ENCODE measurements around the gene ADAM33.
A peak's percentile ranks its signal among the peaks of the same experiment; 100 is the strongest.

ADAM33 gene

DNA sequence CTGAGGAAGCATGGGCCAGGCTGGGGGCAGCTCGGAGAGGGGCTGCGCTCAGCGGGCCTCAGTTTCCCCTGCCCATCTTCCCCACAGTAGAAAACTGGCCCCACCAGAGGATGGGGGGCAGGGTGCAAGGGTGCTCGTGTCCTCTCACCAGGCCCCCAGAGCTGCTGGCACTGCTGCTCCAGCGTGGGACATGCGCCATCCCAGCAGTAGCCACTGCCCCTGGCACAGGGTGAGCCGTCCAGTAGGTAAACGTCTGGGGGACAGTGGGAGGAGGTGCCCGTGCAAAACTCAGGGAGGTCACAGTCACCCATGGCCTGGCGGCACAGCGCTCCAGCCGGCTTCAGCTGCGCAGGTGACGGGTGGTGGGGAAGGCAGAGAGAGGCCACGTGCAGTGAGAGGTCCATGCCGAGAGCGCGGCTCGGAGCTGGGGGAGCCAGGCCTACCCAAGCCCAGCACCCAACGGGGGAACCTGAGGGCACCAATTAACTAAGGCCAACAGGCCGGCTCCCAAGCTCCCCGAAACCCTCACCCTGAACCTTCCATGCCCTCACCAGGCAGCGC is 9.7 kb downstream of the ADAM33 start:
- no peak overlapping the region for H3K27ac ChIP-seq (ENCODE audit: low read length)
- peaks cover 5% of the 10 kb centered on the region for H3K27me3 ChIP-seq (ENCODE audit: low read depth, low read length)
- peaks cover under 1 to 9% of the 10 kb centered on the region in 2 donors for H3K4me1 ChIP-seq (ENCODE audit: control insufficient read depth in 1 of 2, insufficient read depth in 2 of 2, low read length in 2 of 2)
- H3K9me3 ChIP-seq (ENCODE audit: control insufficient read depth in 1 of 2, low read length in 2 of 2): no peaks in the 10 kb centered on the region
- H3K36me3 ChIP-seq (ENCODE audit: control insufficient read depth in 1 of 2, insufficient read depth in 2 of 2, low read length in 2 of 2): peaks cover 0 to 28% of the 10 kb centered on the region in 2 donors
- H3K4me3 ChIP-seq (ENCODE audit: low read depth in 1 of 2, low read length in 2 of 2): no peak overlapping the region

DNA sequence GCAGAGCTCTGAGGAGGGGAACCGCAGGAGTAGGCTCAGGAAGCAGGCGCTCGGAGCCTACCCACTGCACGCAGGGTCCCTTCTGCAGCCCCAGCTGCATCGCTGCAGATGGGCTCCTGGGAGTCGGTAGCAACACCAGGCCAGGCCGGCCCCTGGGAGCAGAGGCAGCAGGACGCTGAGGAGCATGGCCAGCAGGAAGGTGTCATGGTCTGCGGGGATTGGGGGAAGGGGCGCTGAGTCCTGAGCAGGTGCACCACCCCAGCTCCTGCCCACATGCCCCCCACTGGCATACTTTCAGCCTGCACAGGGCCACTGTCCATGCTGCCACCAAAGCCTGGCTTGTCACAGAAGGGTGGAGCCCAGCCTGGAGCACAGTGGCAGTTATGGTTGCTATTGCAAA is 10.9 kb downstream of the ADAM33 start:
- H3K27me3 ChIP-seq (ENCODE audit: low read depth, low read length): peaks cover 5% of the 10 kb centered on the region

DNA sequence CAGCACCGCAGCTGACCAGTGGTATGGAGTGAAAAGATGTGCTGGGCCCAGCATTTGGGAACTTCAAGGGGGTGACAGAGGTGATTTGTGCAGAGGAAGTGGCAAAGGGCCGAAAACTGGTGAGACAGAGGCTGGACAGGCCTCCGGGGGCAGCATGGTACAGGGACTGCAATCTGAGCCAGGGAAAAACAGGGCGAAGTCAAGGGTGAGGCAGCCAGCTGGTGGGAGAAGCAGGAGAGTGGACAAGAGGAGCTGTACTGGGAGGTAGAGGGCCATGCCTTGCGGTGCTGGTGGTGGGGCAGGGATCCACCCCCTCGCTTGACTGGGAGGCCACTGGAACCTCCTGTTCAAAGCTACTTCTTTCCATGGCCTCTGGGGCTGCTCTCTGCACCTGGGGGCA is 11.3 kb downstream of the ADAM33 start:
- Histone ChIP-seq H3K36me3 (ENCODE audit: control insufficient read depth in 1 of 2, insufficient read depth in 2 of 2, low read length in 2 of 2) (peaks cover 0 to 28% of the 10 kb centered on the region in 2 donors), H3K27me3 (ENCODE audit: low read depth, low read length) (peaks cover 5% of the 10 kb centered on the region), H3K4me1 (ENCODE audit: control insufficient read depth in 1 of 2, insufficient read depth in 2 of 2, low read length in 2 of 2) (peaks cover 0 to 10% of the 10 kb centered on the region in 2 donors), H3K4me3 (ENCODE audit: low read depth in 1 of 2, low read length in 2 of 2) (no peak overlapping the region), H3K9me3 (ENCODE audit: control insufficient read depth in 1 of 2, low read length in 2 of 2) (no peaks in the 10 kb centered on the region), H3K27ac (ENCODE audit: low read length) (no peak overlapping the region)

More for the DNA sequence above, 10.9 kb downstream of the ADAM33 start:
- no peak overlapping the region for H3K27ac ChIP-seq (ENCODE audit: low read length)
- H3K36me3 ChIP-seq (ENCODE audit: control insufficient read depth in 1 of 2, insufficient read depth in 2 of 2, low read length in 2 of 2): peaks cover 0 to 28% of the 10 kb centered on the region in 2 donors
- H3K4me1 ChIP-seq (ENCODE audit: control insufficient read depth in 1 of 2, insufficient read depth in 2 of 2, low read length in 2 of 2): peaks cover 0 to 10% of the 10 kb centered on the region in 2 donors
- no peak overlapping the region for H3K4me3 ChIP-seq (ENCODE audit: low read depth in 1 of 2, low read length in 2 of 2)
- H3K9me3 ChIP-seq (ENCODE audit: control insufficient read depth in 1 of 2, low read length in 2 of 2): no peaks in the 10 kb centered on the region

DNA sequence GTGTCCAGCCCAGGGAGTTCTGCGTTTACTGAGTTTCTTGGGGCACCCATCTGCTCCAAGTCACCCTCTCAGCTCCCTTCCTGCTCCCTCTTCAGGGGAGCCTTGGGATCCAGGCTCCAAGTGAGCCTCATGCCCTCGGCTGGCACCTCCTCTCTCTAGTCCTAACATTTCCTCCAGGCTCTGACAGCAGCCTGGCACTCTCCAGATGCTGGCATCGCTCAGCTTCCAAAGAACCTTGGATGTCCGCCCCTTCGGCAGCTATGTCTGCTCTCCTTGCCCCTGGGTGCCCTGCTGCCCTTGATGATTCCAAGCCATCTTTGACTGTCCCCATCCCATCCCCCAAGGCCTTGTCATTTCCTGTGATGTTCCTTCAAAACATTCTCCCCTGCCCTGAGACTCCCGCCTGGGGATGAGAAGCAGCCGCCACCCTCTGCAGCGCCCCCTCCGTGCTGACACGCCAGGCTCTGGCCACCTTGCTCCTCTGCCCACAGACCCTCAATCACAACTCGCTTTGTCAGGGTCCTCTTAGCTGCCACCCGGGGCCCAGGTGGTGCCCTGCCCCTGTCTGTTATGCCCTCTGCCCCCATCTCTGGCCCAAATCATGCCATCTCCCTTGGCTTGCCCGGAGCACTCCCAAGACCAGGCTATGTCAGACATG is 12.0 kb downstream of the ADAM33 start:
- peaks cover 5% of the 10 kb centered on the region for H3K27me3 ChIP-seq (ENCODE audit: low read depth, low read length)
- H3K27ac ChIP-seq (ENCODE audit: low read length): no peak overlapping the region
- H3K9me3 ChIP-seq (ENCODE audit: control insufficient read depth in 1 of 2, low read length in 2 of 2): no peaks in the 10 kb centered on the region
- H3K4me1 ChIP-seq (ENCODE audit: control insufficient read depth in 1 of 2, insufficient read depth in 2 of 2, low read length in 2 of 2): peaks cover 0 to 10% of the 10 kb centered on the region in 2 donors
- no peak overlapping the region for H3K4me3 ChIP-seq (ENCODE audit: low read depth in 1 of 2, low read length in 2 of 2)
- H3K36me3 ChIP-seq (ENCODE audit: control insufficient read depth in 1 of 2, insufficient read depth in 2 of 2, low read length in 2 of 2): peaks cover 0 to 26% of the 10 kb centered on the region in 2 donors

DNA sequence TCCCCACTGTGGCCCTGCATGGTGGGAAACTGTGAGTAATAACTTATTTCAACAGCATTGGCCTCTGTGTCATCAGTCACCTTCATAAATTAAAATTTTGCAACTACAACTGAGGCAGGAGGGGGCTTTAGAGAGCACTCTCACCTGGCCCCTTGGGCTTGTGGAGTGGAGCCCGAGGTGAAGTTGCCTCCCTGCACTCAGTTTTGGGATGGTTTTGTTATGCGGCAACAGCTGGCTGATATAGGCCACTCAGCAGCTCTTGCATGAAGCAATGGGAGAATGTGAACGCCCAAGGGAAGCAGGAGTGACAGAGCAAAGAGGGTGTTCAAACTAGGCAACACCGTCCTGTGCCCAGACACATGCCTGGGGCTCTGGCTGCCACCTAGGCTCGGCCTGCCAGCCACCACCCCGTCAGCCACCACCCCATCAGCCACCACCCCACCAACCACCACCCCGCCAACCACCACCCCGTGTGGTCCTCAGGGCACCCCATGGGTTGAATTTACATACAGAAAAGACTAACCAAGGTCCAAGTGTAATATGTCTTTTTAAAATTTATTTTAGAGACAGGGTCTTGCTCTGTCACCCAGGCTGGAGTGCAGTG is 14.3 kb downstream of the ADAM33 start:
- Histone ChIP-seq H3K36me3 (ENCODE audit: control insufficient read depth in 1 of 2, insufficient read depth in 2 of 2, low read length in 2 of 2) (peaks cover 0 to 14% of the 10 kb centered on the region in 2 donors), H3K4me1 (ENCODE audit: control insufficient read depth in 1 of 2, insufficient read depth in 2 of 2, low read length in 2 of 2) (peaks cover 0 to 7% of the 10 kb centered on the region in 2 donors), H3K27me3 (ENCODE audit: low read depth, low read length) (peaks cover 5% of the 10 kb centered on the region), H3K9me3 (ENCODE audit: control insufficient read depth in 1 of 2, low read length in 2 of 2) (no peaks in the 10 kb centered on the region), H3K27ac (ENCODE audit: low read length) (no peak overlapping the region), H3K4me3 (ENCODE audit: low read depth in 1 of 2, low read length in 2 of 2) (no peak overlapping the region)

DNA sequence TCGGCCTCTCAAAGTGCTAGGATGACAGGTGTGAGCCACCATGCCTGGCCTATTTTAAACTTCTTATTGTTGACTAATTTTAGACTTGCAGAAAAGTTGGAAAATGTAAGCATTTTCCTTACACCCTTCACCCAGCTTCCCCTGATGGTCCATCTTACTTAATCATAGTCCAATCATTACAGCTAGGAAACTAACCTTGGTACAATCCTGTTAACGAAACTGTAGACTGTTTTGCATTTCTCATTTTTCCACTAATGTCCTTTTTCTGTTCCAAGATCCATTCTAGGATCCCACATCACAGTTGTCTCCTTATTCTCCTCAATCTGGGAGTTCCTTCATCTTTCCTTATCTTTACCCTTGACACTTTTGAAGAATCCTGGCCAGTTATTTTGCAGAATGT is 18.0 kb downstream of the ADAM33 start:
- peaks cover 17% of the 10 kb centered on the region for H3K27me3 ChIP-seq (ENCODE audit: low read depth, low read length)
- H3K27ac ChIP-seq (ENCODE audit: low read length): no peak overlapping the region
- H3K4me1 ChIP-seq (ENCODE audit: control insufficient read depth in 1 of 2, insufficient read depth in 2 of 2, low read length in 2 of 2): peaks cover 0 to 16% of the 10 kb centered on the region in 2 donors
- no peak overlapping the region for H3K4me3 ChIP-seq (ENCODE audit: low read depth in 1 of 2, low read length in 2 of 2)
- H3K9me3 ChIP-seq (ENCODE audit: control insufficient read depth in 1 of 2, low read length in 2 of 2): no peaks in the 10 kb centered on the region
- peaks cover 0 to 5% of the 10 kb centered on the region in 2 donors for H3K36me3 ChIP-seq (ENCODE audit: control insufficient read depth in 1 of 2, insufficient read depth in 2 of 2, low read length in 2 of 2)

DNA sequence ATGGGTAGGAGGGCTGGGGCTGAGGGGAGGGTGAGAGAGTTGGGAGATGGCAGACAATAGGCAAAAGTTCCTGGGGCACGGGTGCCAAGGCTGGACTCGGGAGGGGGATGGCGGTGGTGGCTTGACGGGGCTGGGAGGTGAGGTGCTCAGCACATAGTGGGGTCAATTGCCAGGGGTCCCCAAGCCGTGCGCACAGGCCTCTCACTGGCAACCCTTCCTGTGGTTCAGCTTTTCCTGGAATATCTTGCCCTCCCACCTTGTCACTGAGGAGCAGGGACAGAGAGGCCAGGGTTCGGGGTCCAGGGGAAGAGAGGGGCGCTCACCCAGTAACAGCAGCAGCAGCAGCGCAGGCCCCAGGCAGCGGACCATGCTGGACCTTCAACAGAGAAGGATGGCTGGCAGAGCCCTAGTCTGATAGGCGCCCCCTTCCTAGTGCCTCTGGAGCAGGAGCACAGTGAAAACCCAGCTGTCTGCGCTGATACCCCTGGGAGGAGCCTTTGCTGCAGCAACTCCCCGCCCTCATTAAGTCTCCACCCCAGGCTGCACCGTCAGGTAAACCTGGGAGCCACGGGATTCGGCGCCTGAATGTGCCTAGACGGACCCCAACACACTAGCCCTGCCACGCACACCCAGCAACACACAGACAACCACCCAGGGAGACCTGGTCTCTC is 18.6 kb downstream of the ADAM33 start, which contains the start of gene GFRA4:
TSS of gene GFRA4 (minus strand) at position 369 of the 671 bp plus-strand sequence. CDS start at position 369, 0 bp downstream.
- H3K4me1 ChIP-seq (ENCODE audit: control insufficient read depth in 1 of 2, insufficient read depth in 2 of 2, low read length in 2 of 2): peaks cover 0 to 16% of the 10 kb centered on the region in 2 donors
- H3K9me3 ChIP-seq (ENCODE audit: control insufficient read depth in 1 of 2, low read length in 2 of 2): no peaks in the 10 kb centered on the region
- no peak within 1 kb of the TSS for H3K4me3 ChIP-seq (ENCODE audit: low read depth in 1 of 2, low read length in 2 of 2)
- H3K36me3 ChIP-seq (ENCODE audit: control insufficient read depth in 1 of 2, insufficient read depth in 2 of 2, low read length in 2 of 2): no peaks in the 10 kb centered on the region
- peaks cover 17% of the 10 kb centered on the region for H3K27me3 ChIP-seq (ENCODE audit: low read depth, low read length)
- H3K27ac ChIP-seq (ENCODE audit: low read length): no peak within 1 kb of the TSS

DNA sequence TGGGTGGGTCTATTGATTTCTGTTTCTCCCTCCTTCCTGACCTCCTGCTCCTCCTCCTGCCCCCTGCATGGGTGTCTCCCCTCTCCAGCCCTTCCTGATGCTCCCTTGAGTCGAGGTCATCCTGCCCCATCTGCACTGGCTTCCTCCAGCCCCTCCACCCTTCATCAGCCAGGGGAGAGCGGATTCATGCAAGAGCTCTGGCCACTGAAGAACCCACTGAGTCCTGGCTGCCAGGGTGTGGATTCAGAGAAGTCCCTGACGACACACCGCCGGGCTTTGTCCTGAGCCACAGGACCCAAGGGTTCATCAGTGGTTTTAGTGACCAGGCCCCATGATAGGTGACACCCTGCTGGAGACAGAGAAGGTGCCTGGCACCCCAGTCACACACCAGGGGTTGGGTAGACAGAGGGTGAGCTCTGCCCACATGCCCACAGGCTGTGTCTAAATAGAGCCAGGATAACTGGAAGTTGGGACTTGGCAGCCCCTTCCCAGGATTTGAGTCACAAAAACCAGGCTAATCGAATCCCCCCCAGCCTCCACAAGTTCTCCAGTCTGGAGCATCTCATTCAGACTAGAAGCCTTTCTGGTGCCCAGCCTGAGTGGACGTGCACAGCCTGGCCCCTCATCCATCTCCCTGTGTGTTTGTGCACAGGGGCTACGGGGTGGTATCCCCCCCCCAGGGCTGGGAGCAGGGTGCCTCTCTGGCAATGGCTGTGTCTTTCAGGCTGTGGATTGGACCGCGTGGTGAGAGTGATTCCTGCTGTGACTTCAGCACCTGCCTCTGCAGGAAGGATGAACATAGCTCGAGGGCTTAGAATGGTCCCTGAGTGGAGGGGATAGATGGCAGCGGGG is 19.8 kb downstream of the ADAM33 start:
- H3K4me3 ChIP-seq (ENCODE audit: low read depth in 1 of 2, low read length in 2 of 2): no peak overlapping the region
- peaks cover 17% of the 10 kb centered on the region for H3K27me3 ChIP-seq (ENCODE audit: low read depth, low read length)
- no peak overlapping the region for H3K27ac ChIP-seq (ENCODE audit: low read length)
- H3K36me3 ChIP-seq (ENCODE audit: control insufficient read depth in 1 of 2, insufficient read depth in 2 of 2, low read length in 2 of 2): no peaks in the 10 kb centered on the region
- H3K9me3 ChIP-seq (ENCODE audit: control insufficient read depth in 1 of 2, low read length in 2 of 2): no peaks in the 10 kb centered on the region
- peaks cover 0 to 16% of the 10 kb centered on the region in 2 donors for H3K4me1 ChIP-seq (ENCODE audit: control insufficient read depth in 1 of 2, insufficient read depth in 2 of 2, low read length in 2 of 2)

DNA sequence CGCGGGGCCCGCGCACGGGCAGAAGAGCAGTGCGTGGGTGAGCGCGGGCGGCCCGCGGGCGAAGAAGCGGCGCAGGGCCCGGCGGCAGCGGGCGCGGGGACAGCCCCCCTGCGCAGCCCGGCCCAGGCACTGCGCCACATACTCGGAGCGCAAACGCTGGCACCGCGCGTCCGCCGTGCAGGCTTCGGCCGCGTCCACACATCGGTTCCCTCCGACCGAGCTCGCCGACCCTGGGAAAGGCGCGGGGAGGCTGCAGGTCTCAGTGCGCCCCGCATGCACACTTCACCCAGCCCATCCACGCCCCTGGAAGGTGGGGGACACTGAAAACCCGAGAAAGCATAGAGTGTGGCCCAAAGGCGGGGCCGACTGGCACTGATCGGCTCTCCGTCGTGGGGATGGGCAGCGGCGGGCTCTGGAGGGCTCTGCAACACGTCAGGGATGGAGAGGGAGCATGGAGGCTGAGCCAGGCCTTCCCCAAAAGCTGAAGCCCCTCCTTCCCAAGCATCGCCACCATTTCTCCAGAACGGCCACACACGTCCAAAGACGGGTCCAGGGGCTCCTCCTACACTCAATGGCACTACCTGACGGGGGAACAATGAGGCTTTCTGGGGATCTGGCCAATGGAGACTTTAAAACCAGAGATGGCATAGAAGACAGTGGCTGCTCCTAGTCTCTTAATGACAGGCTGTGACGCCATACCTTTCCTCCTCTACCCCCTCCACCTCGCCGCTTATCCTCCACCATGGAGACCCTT is 20.6 kb downstream of the ADAM33 start:
- peaks cover 17% of the 10 kb centered on the region for H3K27me3 ChIP-seq (ENCODE audit: low read depth, low read length)
- H3K9me3 ChIP-seq (ENCODE audit: control insufficient read depth in 1 of 2, low read length in 2 of 2): no peaks in the 10 kb centered on the region
- H3K27ac ChIP-seq (ENCODE audit: low read length): no peak overlapping the region
- H3K4me1 ChIP-seq (ENCODE audit: control insufficient read depth in 1 of 2, insufficient read depth in 2 of 2, low read length in 2 of 2): peaks cover 0 to 12% of the 10 kb centered on the region in 2 donors
- H3K4me3 ChIP-seq (ENCODE audit: low read depth in 1 of 2, low read length in 2 of 2): peak overlapping the region in 1 of 2 donors; percentile 32
- no peaks in the 10 kb centered on the region for H3K36me3 ChIP-seq (ENCODE audit: control insufficient read depth in 1 of 2, insufficient read depth in 2 of 2, low read length in 2 of 2)

All from muscle layer of duodenum (tissue), 2 donors.